Measurements from ENCODE around the gene RHCG. TPM values are rescaled to one million over a fixed set of nuclear protein-coding genes. Genes with fewer than 3 reads are reported as not detected.

Gene RHCG
- total and polyA plus RNA-seq, 4 donors = 0.17 to 0.37 (median 0.25) TPM; not detected in 1

DNA sequence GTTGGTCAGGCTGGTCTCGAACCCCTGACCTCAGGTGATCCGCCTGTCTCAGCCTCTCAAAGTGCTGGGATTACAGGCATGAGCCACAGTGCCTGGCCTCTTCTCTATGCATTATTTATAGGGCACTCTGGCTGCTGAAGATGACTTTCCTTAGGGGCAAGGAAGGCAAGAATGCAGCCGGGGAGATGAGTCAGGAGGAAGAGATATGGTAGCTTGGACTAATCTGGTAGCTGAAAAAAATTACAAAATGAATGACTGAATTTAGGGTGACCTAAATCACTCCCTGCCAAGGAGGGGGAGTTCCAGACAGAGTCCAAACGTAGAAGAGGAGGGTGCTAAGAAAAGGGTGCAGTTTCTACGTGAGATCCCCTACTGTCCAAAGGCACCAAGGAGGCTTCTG lies 14.2 kb downstream of the RHCG start:
- Histone ChIP-seq H3K27ac (ENCODE audit: low read depth in 1 of 2, low read length in 1 of 2) (no peak overlapping the region), H3K9me3 (ENCODE audit: control insufficient read depth in 4 of 4, insufficient read depth in 3 of 4, low read length in 3 of 4) (peaks cover 0 to 4% (median 0%) of the 10 kb centered on the region in 4 donors), H3K9ac (ENCODE audit: insufficient read depth in 1 of 2, low read length in 2 of 2) (no peak overlapping the region), H3K27me3 (ENCODE audit: control insufficient read depth in 3 of 3, insufficient read depth in 3 of 3, low read length in 2 of 3) (peaks cover 0 to 14% (median 0%) of the 10 kb centered on the region in 3 donors), H3K4me3 (no peak overlapping the region), H3K36me3 (ENCODE audit: control insufficient read depth in 4 of 4, insufficient read depth in 4 of 4, low read length in 4 of 4) (no peaks in the 10 kb centered on the region), H3K4me1 (ENCODE audit: control insufficient read depth in 5 of 5, insufficient read depth in 5 of 5, low read length in 5 of 5) (peaks cover 0 to 5% (median 0%) of the 10 kb centered on the region in 5 donors)
- TF ChIP-seq, protein P1, sequence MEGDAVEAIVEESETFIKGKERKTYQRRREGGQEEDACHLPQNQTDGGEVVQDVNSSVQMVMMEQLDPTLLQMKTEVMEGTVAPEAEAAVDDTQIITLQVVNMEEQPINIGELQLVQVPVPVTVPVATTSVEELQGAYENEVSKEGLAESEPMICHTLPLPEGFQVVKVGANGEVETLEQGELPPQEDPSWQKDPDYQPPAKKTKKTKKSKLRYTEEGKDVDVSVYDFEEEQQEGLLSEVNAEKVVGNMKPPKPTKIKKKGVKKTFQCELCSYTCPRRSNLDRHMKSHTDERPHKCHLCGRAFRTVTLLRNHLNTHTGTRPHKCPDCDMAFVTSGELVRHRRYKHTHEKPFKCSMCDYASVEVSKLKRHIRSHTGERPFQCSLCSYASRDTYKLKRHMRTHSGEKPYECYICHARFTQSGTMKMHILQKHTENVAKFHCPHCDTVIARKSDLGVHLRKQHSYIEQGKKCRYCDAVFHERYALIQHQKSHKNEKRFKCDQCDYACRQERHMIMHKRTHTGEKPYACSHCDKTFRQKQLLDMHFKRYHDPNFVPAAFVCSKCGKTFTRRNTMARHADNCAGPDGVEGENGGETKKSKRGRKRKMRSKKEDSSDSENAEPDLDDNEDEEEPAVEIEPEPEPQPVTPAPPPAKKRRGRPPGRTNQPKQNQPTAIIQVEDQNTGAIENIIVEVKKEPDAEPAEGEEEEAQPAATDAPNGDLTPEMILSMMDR (IDR thresholded peaks at IDR 0.05; ENCODE audit: control extremely low read depth, extremely low read depth) = no peak
- 73 to 83% methylated on average over 5 of the region's 5 CpGs for WGBS, 2 donors
- no peak for ATAC-seq (ENCODE audit: insufficient read depth, low FRiP score)
- no peak for DNase-seq

DNA sequence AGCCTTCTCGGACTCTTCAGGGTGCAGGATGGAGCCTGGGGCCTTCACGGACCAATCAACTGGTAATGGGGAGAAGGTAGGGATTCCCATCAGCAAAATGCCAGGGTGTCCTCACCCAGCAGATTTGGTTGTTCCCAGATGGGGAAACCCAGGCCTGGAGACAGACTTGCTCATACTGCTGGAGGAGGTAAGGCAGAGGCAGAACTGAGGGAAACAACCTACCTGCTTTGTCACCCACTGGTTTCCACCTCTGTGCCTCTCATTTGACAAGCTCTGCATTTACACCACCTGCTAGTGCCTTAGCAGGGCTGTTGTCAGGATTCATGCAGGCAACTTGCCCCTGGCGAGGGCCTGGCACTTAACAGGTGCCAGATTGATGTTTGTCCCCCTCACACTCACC lies 15.9 kb downstream of the RHCG start:
- no peak overlapping the region for H3K4me3 ChIP-seq
- no peak for DNase-seq
- no peak overlapping the region for H3K9ac ChIP-seq (ENCODE audit: insufficient read depth in 1 of 2, low read length in 2 of 2)
- no peaks in the 10 kb centered on the region for H3K36me3 ChIP-seq (ENCODE audit: control insufficient read depth in 4 of 4, insufficient read depth in 4 of 4, low read length in 4 of 4)
- TF ChIP-seq, protein P1 (IDR thresholded peaks at IDR 0.05; ENCODE audit: control extremely low read depth, extremely low read depth) = no peak
- WGBS, 2 donors = 89% methylated on average over 3 of the region's 3 CpGs
- peaks cover 0 to 7% (median 0%) of the 10 kb centered on the region in 3 donors for H3K27me3 ChIP-seq (ENCODE audit: control insufficient read depth in 3 of 3, insufficient read depth in 3 of 3, low read length in 2 of 3)
- no peak overlapping the region for H3K27ac ChIP-seq (ENCODE audit: low read depth in 1 of 2, low read length in 1 of 2)
- no peaks in the 10 kb centered on the region for H3K4me1 ChIP-seq (ENCODE audit: control insufficient read depth in 5 of 5, insufficient read depth in 5 of 5, low read length in 5 of 5)
- ATAC-seq (ENCODE audit: insufficient read depth, low FRiP score) = no peak
- H3K9me3 ChIP-seq (ENCODE audit: control insufficient read depth in 4 of 4, insufficient read depth in 3 of 4, low read length in 3 of 4) = peaks cover 0 to 2% (median 0%) of the 10 kb centered on the region in 4 donors

DNA sequence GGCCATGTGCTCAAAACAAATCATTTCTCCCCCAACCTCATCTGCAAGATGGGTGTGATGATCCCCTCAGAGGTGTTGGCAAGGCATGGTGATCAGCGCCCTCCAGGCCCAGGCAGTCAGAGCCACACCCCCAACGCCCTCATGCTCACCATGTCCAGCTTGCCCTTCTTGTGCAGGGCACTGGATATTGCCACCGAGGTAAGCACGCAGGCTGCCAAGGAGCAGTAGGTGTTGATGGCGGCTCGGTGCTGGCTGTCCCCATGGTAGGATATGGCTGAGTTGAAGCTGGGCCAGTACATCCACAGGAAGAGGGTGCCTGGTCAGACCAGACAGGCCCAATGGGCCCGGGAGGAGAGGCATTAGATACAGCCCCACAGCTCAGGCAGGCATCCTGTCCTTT lies 17.2 kb downstream of the RHCG start:
- Histone ChIP-seq H3K36me3 (ENCODE audit: control insufficient read depth in 4 of 4, insufficient read depth in 4 of 4, low read length in 4 of 4) (no peaks in the 10 kb centered on the region), H3K27me3 (ENCODE audit: control insufficient read depth in 3 of 3, insufficient read depth in 3 of 3, low read length in 2 of 3) (peaks cover 0 to 10% (median 0%) of the 10 kb centered on the region in 3 donors), H3K4me3 (no peak overlapping the region), H3K9me3 (ENCODE audit: control insufficient read depth in 4 of 4, insufficient read depth in 3 of 4, low read length in 3 of 4) (peaks cover 0 to 2% (median 0%) of the 10 kb centered on the region in 4 donors), H3K9ac (ENCODE audit: insufficient read depth in 1 of 2, low read length in 2 of 2) (no peak overlapping the region), H3K4me1 (ENCODE audit: control insufficient read depth in 5 of 5, insufficient read depth in 5 of 5, low read length in 5 of 5) (no peaks in the 10 kb centered on the region), H3K27ac (ENCODE audit: low read depth in 1 of 2, low read length in 1 of 2) (no peak overlapping the region)
- 74 to 86% methylated on average over 6 to 7 of the region's 7 CpGs for WGBS, 2 donors
- DNase-seq = no peak
- TF ChIP-seq, protein P1 (IDR thresholded peaks at IDR 0.05; ENCODE audit: control extremely low read depth, extremely low read depth) = no peak
- ATAC-seq (ENCODE audit: insufficient read depth, low FRiP score) = no peak

All from lung (tissue), 12 donors.